SK-N-SH (cell line): ENCODE data around the gene RAB17. TPM values are rescaled to one million over a fixed set of nuclear protein-coding genes. Genes with fewer than 3 reads are reported as not detected.

Source experiments
- CTCF ChIA-PET: fragments of 300-600, 350-600 bp; formaldehyde crosslinking; extraction: SDS; loops from one replicate; lab custom pipeline; 2021; lab: Yijun Ruan, JAX
- POLR2A ChIA-PET: fragments of 350-600 bp; sonication (Branson Sonifier 250); formaldehyde crosslinking; extraction: SDS; loops from one replicate; lab custom pipeline; 2020; ENCODE audit warnings: antibody characterized with exemption, inconsistent platforms; lab: Yijun Ruan, JAX
- DNase-seq: peaks from one replicate; pipeline ENCODE4 v3.0.0; 2012
- H2AFZ ChIP-seq: fragments of 200-600 bp; sonication (generic); 2 replicates; pipeline ENCODE4 v1.8.1; 2016; ENCODE audit warnings: antibody characterized with exemption, mild to moderate bottlenecking, low read depth
- H3F3A ChIP-seq: fragments of 200-600 bp; sonication (generic); replicated peaks from 2 replicates; pipeline ENCODE3; 2016; ENCODE audit warnings: antibody characterized with exemption, mild to moderate bottlenecking; ENCODE audit not compliant: insufficient read depth
- H3K27ac ChIP-seq, 2 experiments: fragments of 200-500 bp in 1 of 2; fragments of 200-600 bp in 1 of 2; sonication (Bioruptor generic) in 1 of 2; sonication (generic), shearing (Covaris generic) in 1 of 2; 2 replicates each; pipeline versions ENCODE4 v1.5.1 to v1.6.1; 2014 to 2016; ENCODE audit warnings: low read depth in 2 of 2, inconsistent platforms in 1 of 2, low read length in 1 of 2, mild to moderate bottlenecking in 1 of 2, mixed read lengths in 1 of 2
- H3K27me3 ChIP-seq: fragments of 200-600 bp; sonication (generic), shearing (Covaris generic); 2 replicates; pipeline ENCODE4 v1.6.1; 2016; ENCODE audit warnings: mixed run types; ENCODE audit not compliant: insufficient read depth
- H3K36me3 ChIP-seq, 2 experiments: fragments of 200-500 bp in 1 of 2; fragments of 200-600 bp in 1 of 2; sonication (Bioruptor generic) in 1 of 2; sonication (generic) in 1 of 2; replicated peaks in 1 of 2; 2 replicates each; pipeline versions ENCODE3 to v1.5.1; 2014 to 2016; ENCODE audit warnings: low read length in 1 of 2, mild to moderate bottlenecking in 1 of 2; ENCODE audit not compliant: insufficient read depth in 2 of 2, control insufficient read depth in 1 of 2
- H3K4me1 ChIP-seq, 2 experiments: fragments of 200-500 bp in 1 of 2; fragments of 200-600 bp in 1 of 2; sonication (Bioruptor generic) in 1 of 2; sonication (generic), shearing (Covaris generic) in 1 of 2; 2 replicates each; pipeline versions ENCODE4 v1.5.1 to v1.6.1; 2014 to 2016; ENCODE audit warnings: low read depth in 1 of 2, low read length in 1 of 2, mixed run types in 1 of 2; ENCODE audit not compliant: insufficient read depth in 2 of 2, control insufficient read depth in 1 of 2
- H3K4me2 ChIP-seq: fragments of 200-600 bp; sonication (generic), shearing (Covaris generic); 2 replicates; pipeline ENCODE4 v1.6.1; 2017; ENCODE audit warnings: mixed run types
- H3K4me3 ChIP-seq, 2 experiments: fragments of 200-500 bp in 1 of 2; fragments of 200-600 bp in 1 of 2; sonication (Bioruptor generic) in 1 of 2; sonication (generic), shearing (Covaris generic) in 1 of 2; 2 replicates each; pipeline versions ENCODE4 v1.5.1 to v1.8.1; 2014 to 2016; ENCODE audit warnings: low read depth in 2 of 2, inconsistent platforms in 1 of 2, low read length in 1 of 2, mild to moderate bottlenecking in 1 of 2, mixed read lengths in 1 of 2, moderate library complexity in 1 of 2
- H3K79me2 ChIP-seq: fragments of 200-600 bp; sonication (generic); 2 replicates; pipeline ENCODE4 v1.8.1; 2017; ENCODE audit warnings: mild to moderate bottlenecking; ENCODE audit not compliant: insufficient read depth
- H3K9ac ChIP-seq: fragments of 200-600 bp; sonication (generic); 2 replicates; pipeline ENCODE4 v1.6.1; 2017; ENCODE audit warnings: mixed run types
- H3K9me2 ChIP-seq: fragments of 200-600 bp; sonication (generic); 2 replicates; pipeline ENCODE4 v1.6.1; 2017; ENCODE audit warnings: mixed run types
- H3K9me3 ChIP-seq: fragments of 200-600 bp; sonication (generic); 2 replicates; pipeline ENCODE4 v1.6.1; 2017; ENCODE audit warnings: mixed run types, mild to moderate bottlenecking, moderate library complexity
- H4K20me1 ChIP-seq: fragments of 200-600 bp; sonication (generic); 2 replicates; pipeline ENCODE4 v1.6.1; 2017; ENCODE audit warnings: mild to moderate bottlenecking, mixed run types; ENCODE audit not compliant: insufficient read depth
- CHD2 ChIP-seq: fragments of 150-350 bp; IDR thresholded peaks from 2 replicates; pipeline ENCODE4 v1.6.1; 2018; ENCODE audit warnings: low read length; ENCODE audit not compliant: partially characterized antibody
- EP300 ChIP-seq, 2 experiments: IDR thresholded peaks; 2 replicates each; pipeline versions ENCODE4 v1.4.0 to v1.6.1; 2012; ENCODE audit warnings: borderline replicate concordance in 1 of 2, low read depth in 1 of 2, low read length in 1 of 2
- GABPA ChIP-seq: IDR thresholded peaks from 2 replicates; pipeline ENCODE4 v1.4.0; 2012; ENCODE audit warnings: low read depth, mild to moderate bottlenecking
- GATA2 ChIP-seq: sonication (generic); formaldehyde crosslinking; IDR thresholded peaks from 2 replicates; pipeline ENCODE4 v1.5.0; 2020; ENCODE audit warnings: mild to moderate bottlenecking, missing genetic modification reagents
- IRF3 ChIP-seq: fragments of 150-350 bp; IDR thresholded peaks from 2 replicates; pipeline ENCODE4 v1.6.1; 2016; ENCODE audit warnings: mild to moderate bottlenecking, low read depth, low read length
- JUND ChIP-seq: IDR thresholded peaks from 2 replicates; pipeline ENCODE4 v1.4.0; 2012
- MEF2A ChIP-seq: IDR thresholded peaks from 2 replicates; pipeline ENCODE4 v1.4.0; 2012; ENCODE audit warnings: low read depth, borderline replicate concordance
- POLR2AphosphoS5 ChIP-seq: IDR thresholded peaks from 2 replicates; pipeline ENCODE4 v1.6.1; 2012; ENCODE audit warnings: low read depth, low read length
- RCOR1 ChIP-seq: fragments of 150-350 bp; IDR thresholded peaks from 2 replicates; pipeline ENCODE4 v1.6.1; 2017; ENCODE audit warnings: antibody characterized with exemption, low read length
- REST ChIP-seq: IDR thresholded peaks from 2 replicates; pipeline ENCODE4 v1.6.1; 2012; ENCODE audit warnings: mild to moderate bottlenecking, low read depth, low read length, moderate library complexity
- RFX5 ChIP-seq: IDR thresholded peaks from 2 replicates; pipeline ENCODE4 v1.6.1; 2012; ENCODE audit warnings: mild to moderate bottlenecking, improper control_type of control experiment, low read length
- RXRA ChIP-seq: IDR thresholded peaks from 2 replicates; pipeline ENCODE4 v1.4.0; 2012; ENCODE audit warnings: low read depth, mild to moderate bottlenecking, borderline replicate concordance
- SMC3 ChIP-seq: IDR thresholded peaks from 2 replicates; pipeline ENCODE4 v1.6.1; 2012; ENCODE audit warnings: low read depth, low read length, improper control_type of control experiment
- TAF1 ChIP-seq: IDR thresholded peaks from 2 replicates; pipeline ENCODE4 v1.6.1; 2012; ENCODE audit warnings: low read depth, mild to moderate bottlenecking, low read length, moderate library complexity, borderline replicate concordance
- TCF12 ChIP-seq: IDR thresholded peaks from 2 replicates; pipeline ENCODE4 v1.4.0; 2012
- TEAD4 ChIP-seq: IDR thresholded peaks from 2 replicates; pipeline ENCODE4 v1.4.0; 2012; ENCODE audit warnings: mild to moderate bottlenecking, borderline replicate concordance; ENCODE audit not compliant: insufficient read depth
- USF1 ChIP-seq: IDR thresholded peaks from 2 replicates; pipeline ENCODE4 v1.4.0; 2012; ENCODE audit warnings: low read depth, borderline replicate concordance
- YY1 ChIP-seq: IDR thresholded peaks from 2 replicates; pipeline ENCODE4 v1.4.0; 2012; ENCODE audit warnings: low read depth, mild to moderate bottlenecking
- ZBTB33 ChIP-seq: IDR thresholded peaks from 2 replicates; pipeline ENCODE4 v1.4.0; 2012; ENCODE audit warnings: low read depth, borderline replicate concordance
- WGBS: methylation state at CpG from one replicate; pipeline ENCODE4 v1.1.6; 2017; ENCODE audit warnings: low lambda C conversion rate; 5-methylcytosine and 5-hydroxymethylcytosine counted together
- polyA plus RNA-seq, 3 experiments: library from polyadenylated mRNA; depleted of rRNA; stranded (reverse); fragments of >200 nt; gene quantifications; 2 replicates each; pipeline ENCODE4 v1.2.3, GENCODE V29; 2012

RAB17 gene
- polyA plus RNA-seq, 1 of the 3 experiments (the other 2 are of a cell fraction), result 0.10 TPM

GRCh38 chr2:237600205-237600846, 9.8 kb upstream of the RAB17 start:
- H3K4me3 ChIP-seq, result no peak overlapping the region
- DNase-seq, result peak; percentile 49
- H4K20me1 ChIP-seq, result no peaks in the 10 kb centered on the region
- TF ChIP-seq MEF2A (no peak), EP300 (IDR thresholded peaks at IDR 0.05; ENCODE audit: borderline replicate concordance in 1 of 2, low read depth in 1 of 2, low read length in 1 of 2) (no peak), TCF12 (no peak), SMC3 (no peak), USF1 (no peak), RXRA (no peak), RFX5 (no peak)
- no peaks in the 10 kb centered on the region for H3K36me3 ChIP-seq
- H3K79me2 ChIP-seq, result no peaks in the 10 kb centered on the region
- CTCF ChIA-PET, result interaction anchor here (0.8 to 5.1 kb wide), 5 partner anchors 17 to 145 kb away, joined by 3 to 31 read pairs (median 8); no protein-coding TSS in a partner anchor
- H3F3A ChIP-seq, result no peaks in the 10 kb centered on the region
- H3K4me2 ChIP-seq, result no peak overlapping the region
- WGBS, result 91% methylated on average over 11 of the region's 16 CpGs
- peaks cover 0 to 3% of the 10 kb centered on the region in 2 experiments; a peak in 1 of 4 replicates for H3K4me1 ChIP-seq
- no peak overlapping the region for H2AFZ ChIP-seq
- no peaks in the 10 kb centered on the region for H3K9me2 ChIP-seq
- H3K27ac ChIP-seq, result no peak overlapping the region
- no peaks in the 10 kb centered on the region for H3K9me3 ChIP-seq
- H3K9ac ChIP-seq, result no peak overlapping the region
- no peaks in the 10 kb centered on the region for H3K27me3 ChIP-seq
- POLR2A ChIA-PET, result no interaction called here

- Histone ChIP-seq H3K4me2 (no peak overlapping the region), H3K9me3 (no peaks in the 10 kb centered on the region), H3K4me3 (no peak overlapping the region), H3K27ac (no peak overlapping the region), H3K79me2 (no peaks in the 10 kb centered on the region), H4K20me1 (no peaks in the 10 kb centered on the region), H3K27me3 (no peaks in the 10 kb centered on the region), H2AFZ (no peak overlapping the region), H3K9ac (no peak overlapping the region), H3K4me1 (peaks cover 0 to 3% of the 10 kb centered on the region in 2 experiments; a peak in 1 of 4 replicates), H3K9me2 (no peaks in the 10 kb centered on the region), H3F3A (no peaks in the 10 kb centered on the region), H3K36me3 (no peaks in the 10 kb centered on the region)
- no peak for DNase-seq
- TF ChIP-seq CHD2 (no peak), ZBTB33 (no peak), REST (no peak), GABPA (no peak), TEAD4 (no peak), IRF3 (no peak), RCOR1 (no peak), POLR2AphosphoS5 (no peak), TAF1 (no peak), RFX5 (no peak), YY1 (no peak), TCF12 (no peak), SMC3 (no peak), GATA2 (CRISPR knock-in tag) (no peak), JUND (no peak), MEF2A (no peak)
- WGBS, result 85% methylated on average over 9 of the region's 9 CpGs
- CTCF ChIA-PET, result interaction anchor here (2.0 to 5.1 kb wide), 3 partner anchors 16 to 146 kb away, joined by 8 to 31 read pairs (median 10); no protein-coding TSS in a partner anchor
- POLR2A ChIA-PET, result no interaction called here
Measured at GRCh38 chr2:237599465-237600110, 9.1 kb upstream of the RAB17 start.
